GM12878 (cell line): ENCODE data around the gene FAM47E.

Experiments
- CHD1 ChIP-seq: IDR thresholded peaks from 2 replicates; pipeline ENCODE4 v1.6.1; 2012; ENCODE audit warnings: low read depth, low read length, improper control_type of control experiment
- EP300 ChIP-seq, 2 experiments: fragments of 150-350 bp in 1 of 2; IDR thresholded peaks; 2 replicates each; pipeline ENCODE4 v1.6.1; 2011 to 2012; ENCODE audit warnings: low read depth in 2 of 2, low read length in 2 of 2, borderline replicate concordance in 1 of 2, improper control_type of control experiment in 1 of 2, inconsistent platforms in 1 of 2; ENCODE audit not compliant: control insufficient read depth in 1 of 2
- POLR2A ChIP-seq: IDR thresholded peaks from 2 replicates; pipeline ENCODE4 v1.6.1; 2011; ENCODE audit warnings: low read depth, mild to moderate bottlenecking, low read length
- TAF1 ChIP-seq: IDR thresholded peaks from 2 replicates; pipeline ENCODE4 v1.6.1; 2011; ENCODE audit warnings: mild to moderate bottlenecking, low read depth, low read length, borderline replicate concordance
- ZSCAN29 ChIP-seq: fragments of 450-650 bp; IDR thresholded peaks from 2 replicates; pipeline ENCODE4 v1.6.1; 2017; ENCODE audit warnings: mild to moderate bottlenecking, moderate library complexity
- TF ChIP-seq, protein P1 (sequence below): fragments of 450-650 bp; IDR thresholded peaks from 2 replicates; pipeline ENCODE4 v1.6.1; 2017; ENCODE audit warnings: mild to moderate bottlenecking

- TF ChIP-seq POLR2A: no peak
- no peak for TF ChIP-seq ZSCAN29
- TF ChIP-seq CHD1: no peak
- no peak for TF ChIP-seq EP300 (IDR thresholded peaks at IDR 0.05; ENCODE audit: borderline replicate concordance in 1 of 2, control insufficient read depth in 1 of 2, low read depth in 2 of 2, low read length in 2 of 2)
- TF ChIP-seq TAF1: no peak
- TF ChIP-seq, protein P1, sequence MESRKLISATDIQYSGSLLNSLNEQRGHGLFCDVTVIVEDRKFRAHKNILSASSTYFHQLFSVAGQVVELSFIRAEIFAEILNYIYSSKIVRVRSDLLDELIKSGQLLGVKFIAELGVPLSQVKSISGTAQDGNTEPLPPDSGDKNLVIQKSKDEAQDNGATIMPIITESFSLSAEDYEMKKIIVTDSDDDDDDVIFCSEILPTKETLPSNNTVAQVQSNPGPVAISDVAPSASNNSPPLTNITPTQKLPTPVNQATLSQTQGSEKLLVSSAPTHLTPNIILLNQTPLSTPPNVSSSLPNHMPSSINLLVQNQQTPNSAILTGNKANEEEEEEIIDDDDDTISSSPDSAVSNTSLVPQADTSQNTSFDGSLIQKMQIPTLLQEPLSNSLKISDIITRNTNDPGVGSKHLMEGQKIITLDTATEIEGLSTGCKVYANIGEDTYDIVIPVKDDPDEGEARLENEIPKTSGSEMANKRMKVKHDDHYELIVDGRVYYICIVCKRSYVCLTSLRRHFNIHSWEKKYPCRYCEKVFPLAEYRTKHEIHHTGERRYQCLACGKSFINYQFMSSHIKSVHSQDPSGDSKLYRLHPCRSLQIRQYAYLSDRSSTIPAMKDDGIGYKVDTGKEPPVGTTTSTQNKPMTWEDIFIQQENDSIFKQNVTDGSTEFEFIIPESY: no peak
Observed at GRCh38 chr4:76309939-76310550, 58.5 kb downstream of the FAM47E start.
